HG03565 (cell line): Measurements from ENCODE around the gene TBC1D1.

Experiments used
- ATAC-seq: cut with Tn5 transposase; IDR thresholded peaks from one replicate; pipeline ENCODE4 v1.9.1; 2021; ENCODE audit warnings: mild to moderate bottlenecking, moderate library complexity; ENCODE audit not compliant: unreplicated experiment

TBC1D1 gene

DNA sequence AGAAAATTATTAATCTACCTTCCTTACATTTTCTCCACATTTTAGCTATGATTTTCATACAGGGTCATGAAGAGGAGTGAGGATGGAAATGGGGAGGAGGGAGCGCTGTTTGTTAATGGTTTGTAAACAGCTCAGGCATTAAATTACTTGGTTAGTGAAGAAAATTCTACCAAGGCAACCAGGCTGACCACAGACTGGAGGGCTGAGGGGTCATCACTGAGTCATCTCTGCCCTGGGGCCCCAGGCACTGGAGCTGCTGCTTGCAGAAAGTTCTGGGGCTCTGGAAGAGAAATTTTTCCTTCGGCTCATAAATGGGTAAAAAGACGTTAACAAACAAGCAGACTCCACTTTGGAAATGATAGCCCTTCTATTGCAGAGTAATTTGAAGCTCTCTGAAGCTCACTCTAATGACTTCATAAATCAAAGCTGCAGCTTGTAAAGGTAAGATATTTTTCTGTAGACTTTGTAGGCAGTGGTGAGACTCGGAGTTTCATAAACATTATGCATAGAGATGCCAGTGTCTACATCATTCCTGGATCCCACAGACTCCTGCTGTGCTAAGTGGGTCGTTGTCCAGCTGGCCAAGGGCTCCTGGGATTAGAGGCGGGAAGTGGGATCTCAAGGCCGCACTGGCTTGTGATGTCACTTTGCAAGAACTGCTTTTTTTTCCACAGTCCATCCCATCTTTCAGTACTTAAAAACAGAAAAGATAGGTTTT, 228.9 kb downstream of the TBC1D1 start:
- ATAC-seq: no peak

DNA sequence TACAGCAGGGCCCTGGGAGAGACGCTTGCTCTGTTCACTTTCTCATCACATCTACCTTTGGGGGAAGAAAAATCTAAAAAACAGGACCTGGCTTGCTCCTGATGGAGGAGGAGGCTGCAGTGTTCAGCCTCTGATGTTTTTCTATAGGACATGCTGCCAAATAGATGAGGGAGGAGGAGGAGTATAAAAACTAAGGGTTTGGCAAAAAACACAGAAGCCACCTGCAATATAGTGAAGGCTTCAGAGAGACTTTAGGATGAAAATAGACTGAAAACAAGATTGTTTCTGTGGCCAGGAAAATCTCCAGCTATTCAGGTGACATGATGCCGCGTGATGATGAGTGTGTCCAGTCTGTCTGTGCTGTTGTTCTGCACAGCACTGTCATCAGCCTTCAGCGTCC, 229.9 kb downstream of the TBC1D1 start:
- no peak for ATAC-seq

DNA sequence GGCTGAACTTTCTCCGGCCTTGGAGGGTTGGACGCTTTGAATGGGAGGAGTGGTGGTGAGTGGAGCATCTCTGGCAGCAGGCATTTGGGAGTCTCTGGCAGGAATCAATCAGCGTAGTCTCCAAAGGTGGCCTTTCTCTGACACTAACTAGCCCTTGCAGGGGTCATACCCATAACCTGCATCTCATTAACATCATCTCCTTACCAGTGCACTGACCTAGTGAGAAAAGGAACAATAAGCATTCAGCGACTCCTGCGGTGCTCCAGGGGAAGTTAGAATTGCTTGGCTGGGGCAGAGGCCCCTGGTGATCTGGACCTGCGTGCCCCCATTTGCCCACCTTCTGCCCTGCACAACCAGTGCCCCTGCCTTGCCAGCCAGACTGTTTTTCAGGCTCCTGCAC, 231.2 kb downstream of the TBC1D1 start:
- no peak for ATAC-seq

GRCh38 chr4:38123555-38123954, 232.7 kb downstream of the TBC1D1 start:
- ATAC-seq: no peak

DNA sequence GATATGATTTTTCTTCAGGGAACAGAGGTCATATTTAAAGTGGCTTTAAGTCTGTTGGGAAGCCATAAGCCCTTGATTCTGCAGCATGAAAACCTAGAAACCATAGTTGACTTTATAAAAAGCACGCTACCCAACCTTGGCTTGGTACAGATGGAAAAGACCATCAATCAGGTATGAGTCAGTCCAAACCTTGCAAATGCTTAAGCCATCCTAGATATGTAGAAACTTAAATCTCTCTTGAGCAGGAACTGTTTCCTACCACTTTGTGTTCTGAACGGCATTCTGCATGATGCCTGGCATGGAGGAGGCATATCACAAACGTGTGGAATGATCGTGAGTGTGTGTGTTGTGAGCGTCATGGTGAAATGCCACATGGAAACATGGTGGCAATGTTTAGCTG, 234.1 kb downstream of the TBC1D1 start:
- ATAC-seq: no peak

DNA sequence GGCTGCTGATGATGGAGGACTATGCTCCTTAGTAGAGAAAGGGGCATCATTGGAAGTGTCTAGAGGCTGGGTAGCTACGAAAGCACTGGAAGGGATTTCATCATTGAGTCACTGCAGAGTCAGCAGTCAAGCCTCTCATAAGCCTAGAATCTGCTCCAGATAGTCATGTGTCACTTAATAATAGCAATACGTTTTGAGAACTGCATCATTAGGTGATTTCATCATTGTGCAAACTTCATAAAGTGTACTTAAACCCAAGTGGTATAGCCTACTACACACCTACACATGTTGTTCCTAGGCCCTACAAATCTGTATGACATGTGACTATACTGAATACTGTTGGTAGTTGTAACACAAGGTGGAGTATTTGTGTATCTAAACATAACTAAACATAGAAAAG, 234.9 kb downstream of the TBC1D1 start:
- no peak for ATAC-seq

- ATAC-seq: peak; percentile 40
Measured at GRCh38 chr4:38128478-38129459, 237.9 kb downstream of the TBC1D1 start.

- ATAC-seq: no peak
Measured at GRCh38 chr4:38129460-38130227, 238.8 kb downstream of the TBC1D1 start.

DNA sequence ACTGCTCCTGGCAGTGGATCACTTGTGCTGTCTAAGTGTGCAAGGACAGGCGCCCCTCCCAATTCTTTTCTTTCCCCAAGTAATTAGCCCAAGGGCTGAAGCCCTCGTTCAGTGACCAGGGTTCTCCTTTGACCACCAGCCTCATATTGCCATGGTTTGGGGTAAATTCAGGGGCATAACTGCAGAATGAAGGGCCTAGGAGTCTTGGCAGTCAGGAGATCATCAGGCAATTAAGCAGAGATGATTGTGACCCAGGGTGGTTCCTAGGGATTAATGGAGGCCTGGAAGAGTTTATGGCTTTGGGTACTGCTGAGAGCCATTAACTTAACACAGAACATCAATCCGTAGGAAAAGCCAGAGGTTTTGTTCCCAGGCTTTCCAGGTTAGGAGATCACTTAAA, 240.0 kb downstream of the TBC1D1 start:
- ATAC-seq: no peak

- peak; percentile 24 for ATAC-seq
Measured at GRCh38 chr4:38131371-38132091, 240.6 kb downstream of the TBC1D1 start.

DNA sequence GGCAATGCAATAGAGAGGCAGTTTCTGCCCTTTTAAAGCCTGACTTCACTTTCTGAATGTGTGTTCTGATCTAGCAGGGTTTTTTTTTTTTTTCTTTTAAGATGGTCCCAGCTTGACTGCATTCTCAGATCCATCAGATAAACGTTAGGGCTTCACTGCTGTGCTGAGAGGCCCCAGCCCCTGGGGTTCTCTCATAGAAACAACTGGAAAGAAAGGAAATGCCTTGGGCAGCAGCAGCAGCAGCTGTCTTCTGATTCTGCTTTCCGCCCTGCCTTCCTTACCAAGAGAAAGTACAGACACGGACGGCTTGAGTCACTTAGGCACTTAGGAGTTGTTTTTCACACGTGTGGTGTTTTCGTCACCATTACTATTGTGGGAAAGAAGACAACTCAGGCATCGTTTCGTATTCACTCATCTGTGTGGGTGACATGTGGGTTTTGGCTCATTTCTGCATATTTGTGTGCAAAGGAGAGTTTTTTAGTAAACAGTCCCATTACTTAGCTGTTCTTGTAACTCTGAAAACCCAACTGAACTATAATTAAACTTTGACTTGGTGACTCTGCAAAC, 241.3 kb downstream of the TBC1D1 start:
- peak; percentile 57 for ATAC-seq

DNA sequence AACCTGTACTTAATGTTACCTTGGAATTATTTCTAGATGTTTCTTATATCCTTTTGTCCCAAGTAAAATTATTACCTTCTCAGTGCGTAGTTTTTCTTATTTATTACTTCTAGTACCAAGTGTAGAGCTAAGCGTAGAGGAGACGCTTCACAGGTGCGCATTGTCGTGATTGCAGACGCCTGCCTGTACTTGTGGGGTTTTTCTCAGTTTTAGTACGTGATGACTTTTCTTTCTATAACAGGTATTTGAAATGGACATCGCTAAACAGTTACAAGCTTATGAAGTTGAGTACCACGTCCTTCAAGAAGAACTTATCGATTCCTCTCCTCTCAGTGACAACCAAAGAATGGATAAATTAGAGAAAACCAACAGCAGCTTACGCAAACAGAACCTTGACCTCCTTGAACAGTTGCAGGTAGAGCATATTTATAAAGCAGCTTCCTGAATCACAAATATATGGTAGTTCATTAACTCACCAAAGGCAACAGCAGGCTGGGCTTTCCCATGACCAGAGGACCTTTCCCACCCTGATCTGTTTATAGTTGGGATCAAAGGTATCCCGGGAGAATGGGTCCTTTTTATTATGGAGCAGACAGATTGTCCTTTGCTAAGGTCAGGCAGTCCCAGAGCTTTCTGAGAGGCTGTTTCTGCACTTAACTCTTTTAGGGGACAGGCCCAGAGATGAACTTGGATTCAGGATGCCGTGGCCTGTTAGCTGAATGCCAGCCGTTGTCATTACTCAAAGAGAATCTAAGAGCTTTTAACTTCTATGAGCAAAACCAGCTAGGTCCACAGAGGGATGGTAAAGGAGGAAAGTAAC, 242.2 kb downstream of the TBC1D1 start:
- no peak for ATAC-seq

DNA sequence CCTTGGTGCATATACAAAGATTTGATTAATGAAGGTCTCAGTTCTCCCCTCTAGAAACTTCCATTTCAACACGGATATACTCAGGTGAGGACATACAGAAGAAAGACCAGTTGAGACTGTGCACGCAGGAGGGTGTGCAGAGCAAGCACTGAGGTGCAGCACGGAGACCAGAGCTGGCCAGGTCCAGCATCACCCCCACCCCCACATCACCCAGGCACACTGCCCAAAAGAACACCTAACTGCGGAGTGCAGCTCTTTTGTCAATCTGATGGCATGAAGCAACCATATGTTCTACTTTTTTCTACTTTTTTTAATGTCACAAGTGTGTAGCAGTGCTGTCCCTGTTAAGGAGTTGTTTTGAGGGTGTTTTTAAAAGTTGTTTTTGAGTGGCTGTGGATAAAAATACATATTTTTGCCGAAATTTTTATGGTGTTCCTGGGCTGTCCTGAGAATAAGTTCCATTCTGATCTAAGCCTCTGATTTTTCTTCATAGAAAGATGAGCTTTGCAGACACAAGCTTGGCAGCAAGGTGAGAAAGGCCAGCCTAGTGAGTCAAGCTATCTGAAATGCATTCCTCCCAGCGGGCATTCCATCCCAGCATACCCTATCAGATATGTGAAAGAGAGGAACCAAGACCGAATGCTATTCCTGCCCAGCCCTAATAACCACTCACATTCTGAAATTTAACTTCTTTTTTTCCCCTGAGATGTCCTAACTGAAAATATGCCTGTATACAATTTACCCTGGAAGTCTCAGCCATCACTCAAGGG, 243.0 kb downstream of the TBC1D1 start:
- ATAC-seq: no peak

DNA sequence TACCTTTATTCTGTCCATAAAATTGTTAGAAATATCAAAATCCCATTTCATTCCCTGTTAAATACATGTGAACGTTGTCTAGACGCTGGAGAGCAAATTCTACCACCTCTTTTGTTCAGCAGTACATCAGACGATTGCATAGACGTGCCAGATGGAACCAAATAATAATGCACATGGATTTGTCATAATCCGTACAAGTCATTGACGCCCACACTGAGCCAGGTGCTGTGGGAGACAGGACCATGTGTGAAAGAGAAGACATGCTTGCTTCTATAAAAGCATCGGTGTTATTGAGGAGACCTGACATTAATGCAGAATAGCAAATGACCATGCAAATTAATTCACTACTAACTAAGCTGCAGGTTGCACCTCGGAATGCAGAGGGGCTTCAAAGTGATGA, 244.3 kb downstream of the TBC1D1 start:
- ATAC-seq: no peak

DNA sequence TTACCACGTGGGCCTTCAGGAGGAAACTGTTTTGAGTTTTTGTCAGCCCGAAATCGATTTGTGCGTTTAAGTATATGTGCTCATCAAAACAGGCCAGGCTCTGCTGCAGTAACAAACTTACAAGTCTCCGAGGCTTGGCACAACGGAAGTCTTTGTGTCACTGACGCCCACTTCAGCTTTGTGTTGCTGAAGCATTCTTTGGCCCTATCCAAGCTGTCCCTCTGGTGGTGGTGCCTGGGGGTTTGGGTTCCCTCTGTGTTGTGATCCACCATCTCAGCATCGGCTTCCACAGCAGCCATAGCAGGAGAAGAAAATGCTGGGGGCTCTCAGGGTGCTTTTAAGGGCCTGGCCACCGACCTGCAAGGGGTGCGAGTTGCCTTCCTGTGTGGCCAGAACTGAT, 245.7 kb downstream of the TBC1D1 start:
- ATAC-seq: no peak

DNA sequence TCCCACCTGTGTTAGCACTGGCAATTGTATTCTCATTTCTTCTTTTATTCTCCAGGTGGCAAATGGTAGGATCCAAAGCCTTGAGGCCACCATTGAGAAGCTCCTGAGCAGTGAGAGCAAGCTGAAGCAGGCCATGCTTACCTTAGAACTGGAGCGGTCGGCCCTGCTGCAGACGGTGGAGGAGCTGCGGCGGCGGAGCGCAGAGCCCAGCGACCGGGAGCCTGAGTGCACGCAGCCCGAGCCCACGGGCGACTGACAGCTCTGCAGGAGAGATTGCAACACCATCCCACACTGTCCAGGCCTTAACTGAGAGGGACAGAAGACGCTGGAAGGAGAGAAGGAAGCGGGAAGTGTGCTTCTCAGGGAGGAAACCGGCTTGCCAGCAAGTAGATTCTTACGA, 246.2 kb downstream of the TBC1D1 start:
- ATAC-seq: no peak

GRCh38 chr4:38138363-38138762, 247.5 kb downstream of the TBC1D1 start:
- no peak for ATAC-seq

- ATAC-seq: no peak
Measured at GRCh38 chr4:38139187-38139586, 248.3 kb downstream of the TBC1D1 start.
